22Rv1 (cell line): ENCODE measurements around the gene CMIP.

Source experiments
- CTCF ChIP-seq: fragments of 450-650 bp; IDR thresholded peaks from 2 replicates; pipeline ENCODE4 v1.5.1; 2017; ENCODE audit warnings: mild to moderate bottlenecking
- ZFX ChIP-seq: fragments of 450-650 bp; IDR thresholded peaks from 2 replicates; pipeline ENCODE4 v1.6.1; 2017; ENCODE audit warnings: antibody characterized with exemption, borderline replicate concordance

- no peak for TF ChIP-seq CTCF
- no peak for TF ChIP-seq ZFX
Observed at GRCh38 chr16:81518439-81518757, 73.8 kb downstream of the CMIP start.
